NCI-H524 (cell line): ENCODE data around the gene FLRT2.

Source experiments
- DNase-seq, 2 experiments: peaks; one replicate each; lab custom pipeline; 2025; lab: John Stamatoyannopoulos, UW

FLRT2 gene

DNA sequence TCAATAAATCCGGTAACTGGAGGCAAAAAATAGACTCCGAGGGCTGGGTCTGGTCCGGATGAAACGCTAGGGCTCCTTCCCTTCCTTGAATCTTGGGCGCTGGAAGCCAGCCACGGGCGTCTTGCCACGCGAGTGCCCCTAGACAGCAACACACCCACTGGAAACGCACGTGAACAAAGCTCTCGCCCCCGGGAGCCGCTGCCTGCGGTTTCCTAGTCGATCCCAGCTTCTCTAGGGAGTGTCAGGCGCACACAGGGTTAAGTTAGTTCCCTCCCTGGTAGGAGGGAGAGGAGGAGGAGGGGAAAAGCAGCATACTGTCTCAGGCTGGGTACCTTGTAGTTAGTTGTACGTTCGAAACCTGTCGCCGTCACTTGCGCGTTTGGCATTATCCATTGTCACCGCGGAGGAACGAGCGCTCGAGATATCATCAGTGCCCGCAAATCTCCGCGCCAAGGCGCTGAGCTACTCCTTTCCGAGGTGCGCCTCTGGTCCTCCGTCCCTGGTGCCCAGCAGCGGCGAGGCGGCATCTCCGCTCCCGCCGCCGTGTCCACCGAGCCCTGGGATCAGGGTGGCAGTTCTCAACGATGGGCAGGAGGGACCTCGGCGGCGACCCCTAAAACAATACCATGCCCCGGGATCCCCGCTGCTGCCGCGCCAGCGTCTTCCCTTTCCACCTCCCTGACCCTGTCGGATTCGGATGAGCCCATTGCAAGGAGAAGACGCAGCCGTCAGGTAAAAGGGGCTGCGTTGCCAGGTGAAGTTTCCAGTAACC is at the start of gene FLRT2:
TSS of gene FLRT2 (plus strand) at position 342 of the 772 bp plus-strand sequence. CDS start 91,371 bp downstream, outside the sequence.
- DNase-seq = peak in 1 of 2 experiments; percentile 49

DNA sequence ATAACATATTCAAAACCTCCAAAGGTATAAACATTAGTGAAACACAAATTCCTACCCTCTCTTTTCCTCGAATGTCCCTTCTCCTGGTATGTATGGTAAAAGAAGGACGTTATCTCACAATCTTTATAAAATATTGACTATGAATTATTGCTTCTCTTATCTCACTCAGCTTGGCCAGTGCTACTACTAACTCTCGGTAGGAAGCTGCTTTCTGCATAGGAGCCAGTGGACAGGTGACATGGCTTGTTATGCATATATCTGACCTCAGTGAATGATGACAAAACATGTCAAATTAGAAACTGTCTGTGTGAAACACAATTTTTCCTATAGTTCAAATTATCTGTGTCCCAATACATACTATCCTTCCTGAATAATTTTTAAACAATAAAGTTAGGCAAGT is 48.5 kb upstream of the FLRT2 start:
- DNase-seq = no peak

GRCh38 chr14:85482552-85482951 is 47.4 kb upstream of the FLRT2 start:
- no peak for DNase-seq

- DNase-seq = no peak
Observed at GRCh38 chr14:85483037-85483436, 46.9 kb upstream of the FLRT2 start.

DNA sequence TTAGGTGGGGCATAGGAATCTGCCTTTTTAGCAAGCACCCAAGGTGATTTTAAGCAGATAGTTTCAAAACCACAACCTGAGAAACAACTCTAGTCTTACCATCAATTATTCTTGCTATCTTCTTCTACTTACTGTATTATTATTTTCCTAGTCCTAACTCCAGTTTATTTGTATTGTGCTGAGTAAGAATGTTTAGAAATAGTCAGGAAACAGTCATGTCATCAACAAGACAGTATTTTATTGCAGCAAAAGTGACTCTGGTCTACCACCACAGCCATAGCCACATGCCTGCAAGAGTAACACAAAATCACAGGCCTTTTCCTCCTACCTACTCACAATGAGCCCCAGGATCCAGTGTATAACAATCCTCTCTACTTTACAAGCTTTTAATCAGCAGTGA is 46.3 kb upstream of the FLRT2 start:
- DNase-seq = no peak

DNA sequence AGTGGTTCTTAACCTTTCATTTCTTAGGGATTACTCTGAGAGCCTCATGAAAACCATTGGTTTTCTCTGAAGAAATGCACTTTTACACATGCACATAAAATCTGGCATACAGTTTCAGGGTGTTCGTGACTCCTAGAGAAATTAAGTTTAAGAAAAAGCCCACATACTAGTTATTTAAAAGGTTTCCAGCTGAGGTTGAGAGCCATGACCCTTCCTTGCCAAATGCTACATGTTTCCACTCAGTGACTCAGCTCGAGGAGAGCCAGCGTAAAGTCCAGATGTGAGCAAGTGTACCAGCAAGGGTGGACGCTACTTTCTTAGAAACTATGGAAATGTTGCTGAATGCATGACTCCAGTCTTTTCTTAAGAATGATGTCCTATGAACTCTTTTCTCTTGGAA is 42.7 kb upstream of the FLRT2 start:
- no peak for DNase-seq

- DNase-seq = no peak
Observed at GRCh38 chr14:85501751-85502150, 28.2 kb upstream of the FLRT2 start.

DNA sequence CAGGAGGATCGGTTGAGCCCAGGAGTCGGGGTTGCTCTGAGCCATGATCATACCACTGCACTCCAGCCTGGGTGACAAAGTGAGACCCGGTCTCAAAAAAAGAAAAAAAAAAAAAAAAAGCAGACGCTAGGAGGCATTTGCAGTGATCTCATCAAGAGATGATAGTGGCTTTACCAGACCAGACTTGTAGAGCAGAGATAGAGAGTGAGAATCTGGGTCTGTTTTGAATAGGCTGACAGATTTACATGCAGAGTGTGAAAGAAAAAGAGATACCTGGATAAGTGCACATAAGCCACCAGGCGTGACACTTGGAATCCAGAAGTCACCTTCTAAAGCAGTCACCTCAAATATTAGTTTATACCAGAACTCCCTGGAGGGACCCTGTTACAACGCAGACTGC is 21.1 kb upstream of the FLRT2 start:
- no peak for DNase-seq

DNA sequence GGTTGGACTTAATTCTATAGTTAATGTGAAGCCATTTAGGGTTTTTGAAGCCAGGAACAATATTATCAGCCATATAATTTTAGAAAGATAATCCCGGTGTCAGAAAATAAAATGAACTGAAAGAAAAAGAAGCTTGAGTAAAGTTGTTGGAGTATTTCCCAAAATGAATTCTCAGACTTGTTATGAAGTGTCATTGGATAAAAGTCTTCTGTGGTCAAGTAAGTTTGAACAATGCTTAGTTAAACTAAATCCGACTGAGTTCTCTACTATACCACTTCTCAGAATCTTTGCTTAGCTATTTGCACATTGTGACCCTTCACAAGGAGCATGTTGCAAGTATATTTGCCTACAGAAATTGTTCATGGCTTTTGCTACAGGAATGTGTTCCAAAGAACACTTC is 17.5 kb upstream of the FLRT2 start:
- DNase-seq = no peak

GRCh38 chr14:85514487-85514886 is 15.5 kb upstream of the FLRT2 start:
- no peak for DNase-seq

GRCh38 chr14:85516239-85517113 is 13.5 kb upstream of the FLRT2 start:
- no peak for DNase-seq

- no peak for DNase-seq
Observed at GRCh38 chr14:85517114-85517688, 12.7 kb upstream of the FLRT2 start.

DNA sequence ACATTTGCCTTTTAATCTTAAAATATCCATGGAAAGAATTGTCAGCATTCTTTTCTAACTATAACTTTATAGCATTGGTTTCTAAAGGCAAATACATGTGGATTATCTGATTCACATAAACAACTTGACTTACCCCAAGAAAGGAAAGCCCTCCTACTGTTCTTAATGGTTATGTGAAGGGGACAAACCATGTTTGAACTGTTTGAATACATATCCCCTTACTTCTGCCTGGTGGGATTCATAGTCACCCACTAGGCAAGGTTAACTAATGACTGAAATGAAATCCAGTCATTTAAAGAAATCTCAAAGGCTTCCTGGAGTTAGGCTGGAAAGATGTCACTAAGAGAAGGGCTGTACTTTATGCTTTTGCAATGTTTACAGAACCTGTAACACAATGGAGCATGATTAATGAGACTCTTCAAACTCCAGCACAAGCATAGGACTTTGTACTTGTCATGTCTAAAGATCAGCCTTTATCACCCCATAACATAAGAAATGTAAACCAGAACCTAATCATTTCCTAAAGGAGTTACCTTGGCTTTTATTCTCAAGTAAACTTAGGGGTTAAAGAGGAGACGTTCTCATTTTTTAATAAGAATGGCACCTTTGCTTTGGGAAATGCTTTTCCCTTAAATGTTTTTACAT is 10.2 kb upstream of the FLRT2 start:
- DNase-seq = no peak

- DNase-seq = no peak
Observed at GRCh38 chr14:85520581-85520980, 9.4 kb upstream of the FLRT2 start.

GRCh38 chr14:85523624-85524023 is 6.3 kb upstream of the FLRT2 start:
- DNase-seq = no peak

GRCh38 chr14:85527006-85527405 is 2.9 kb upstream of the FLRT2 start:
- DNase-seq = no peak

- no peak for DNase-seq
Observed at GRCh38 chr14:85527445-85528035, 2.4 kb upstream of the FLRT2 start.

GRCh38 chr14:85528080-85528896 is 1.7 kb upstream of the FLRT2 start:
- peak; percentile 64 to 85 for DNase-seq

DNA sequence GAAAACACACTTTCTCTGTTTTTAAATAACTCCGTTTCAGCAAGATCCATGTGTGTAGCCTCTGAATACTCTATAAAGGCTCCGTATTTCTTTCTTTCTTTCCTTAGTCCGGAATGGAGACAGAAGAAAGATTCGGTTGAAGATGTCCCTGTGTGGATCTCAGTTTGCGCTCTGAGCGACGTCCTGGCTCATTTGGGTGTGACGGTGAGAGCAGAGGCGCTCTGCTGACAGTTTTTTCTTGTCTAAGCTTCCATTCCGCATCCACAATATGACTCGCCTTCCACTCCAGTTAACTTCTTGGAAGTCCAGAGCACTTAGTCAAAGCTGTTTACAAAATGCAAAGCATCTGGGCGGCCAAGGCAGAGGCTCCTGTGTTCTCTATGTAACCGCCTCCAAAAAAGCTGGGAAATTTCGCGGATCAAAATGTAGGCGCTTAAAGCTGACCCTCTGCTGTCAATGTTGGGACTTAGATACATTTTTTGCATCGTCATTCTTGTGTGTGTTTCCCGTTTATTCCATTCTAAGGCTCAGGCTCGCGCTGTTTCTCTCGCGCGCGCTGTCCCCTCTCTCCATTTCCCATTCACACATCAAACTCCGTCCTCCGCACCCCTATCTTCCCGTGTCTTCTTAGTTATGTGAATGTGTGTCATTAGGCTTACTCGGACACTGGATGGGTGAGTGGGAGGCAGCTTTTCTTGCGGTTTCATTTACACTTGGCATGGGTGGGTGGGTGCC is 880 bp upstream of the FLRT2 start:
- peak in 1 of 2 experiments; percentile 22 for DNase-seq

- DNase-seq = no peak
Observed at GRCh38 chr14:85530626-85531025, 682 bp downstream of the FLRT2 start.
